GM18867 (cell line): Measurements from ENCODE around the gene GPR153.

Experiments
- ATAC-seq: cut with Tn5 transposase; IDR thresholded peaks from one replicate; pipeline ENCODE4 v1.9.1; 2021; ENCODE audit warnings: mild to moderate bottlenecking, moderate library complexity; ENCODE audit not compliant: unreplicated experiment

GPR153 gene

DNA sequence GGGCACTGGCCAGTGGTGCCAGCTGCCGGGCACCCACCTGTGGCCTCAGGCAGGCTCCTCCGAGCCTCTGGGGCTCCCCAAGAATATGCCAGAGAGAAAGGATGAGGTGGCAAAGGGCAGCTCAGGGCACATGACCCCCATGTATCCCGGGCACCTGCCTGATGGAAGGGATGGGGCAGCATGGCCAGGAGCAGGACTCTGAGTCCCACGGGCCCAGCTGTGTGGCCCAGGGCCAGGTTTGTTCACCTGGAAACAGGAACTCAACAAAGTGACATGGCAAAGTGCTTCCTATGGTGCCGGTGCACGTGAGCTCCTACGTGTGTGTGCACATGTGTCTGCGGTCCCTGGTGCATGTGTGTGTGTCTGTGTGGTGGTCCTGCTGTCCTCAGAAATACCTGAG, 9.5 kb upstream of the GPR153 start:
- ATAC-seq: no peak

DNA sequence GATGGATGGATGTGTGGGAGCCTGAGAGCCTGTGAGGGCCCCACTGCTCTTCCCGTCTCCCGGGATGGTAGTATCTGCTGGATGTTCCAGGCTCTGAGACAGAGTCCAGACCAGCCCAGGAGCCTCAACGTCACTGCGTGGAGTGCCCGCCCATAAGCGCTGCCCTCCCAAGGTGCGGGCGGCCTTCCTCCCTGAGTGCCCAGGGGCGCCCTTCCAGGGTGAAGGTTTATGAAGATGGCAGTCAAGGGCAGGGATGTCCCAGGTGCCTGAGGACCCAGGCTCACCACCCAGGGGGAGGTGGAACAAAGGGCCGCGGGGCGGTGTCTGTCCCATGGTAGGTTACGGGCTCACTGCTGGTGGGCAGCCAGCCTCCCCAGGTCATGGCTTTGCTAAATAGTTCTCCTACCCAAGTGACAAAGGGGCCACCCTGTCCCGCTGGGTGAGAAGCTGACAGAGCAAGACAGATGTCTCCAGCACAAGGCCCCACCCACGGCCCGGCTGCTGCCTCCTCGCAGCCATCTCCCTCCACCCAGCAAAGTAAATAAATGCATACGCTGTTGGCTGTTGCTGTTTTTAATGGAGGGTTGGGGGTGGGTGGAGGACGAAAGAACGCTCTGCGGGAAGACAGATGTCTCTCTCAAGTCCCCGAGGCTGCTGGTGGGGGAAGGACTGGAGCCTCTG, 9.0 kb upstream of the GPR153 start:
- ATAC-seq: no peak

DNA sequence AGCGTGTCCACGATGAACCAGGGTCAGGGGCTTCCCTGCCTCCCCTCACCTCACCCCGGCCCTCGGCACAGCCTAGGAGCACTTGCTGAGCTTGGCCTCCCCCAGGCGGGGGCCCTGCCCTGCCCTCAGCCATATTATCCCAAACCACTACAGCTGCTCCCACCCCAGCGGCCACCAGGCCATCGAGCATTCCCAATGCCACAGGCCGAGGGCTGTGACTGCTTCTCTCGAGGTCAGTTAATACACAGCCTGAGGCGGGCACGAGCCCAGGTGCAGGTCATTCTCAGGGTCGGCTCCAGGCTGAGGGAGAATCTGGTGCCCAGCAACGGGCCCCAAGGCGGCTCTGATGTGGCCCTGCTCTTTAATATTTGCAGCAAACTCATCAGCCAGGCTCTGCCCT, 8.4 kb upstream of the GPR153 start:
- ATAC-seq: no peak

DNA sequence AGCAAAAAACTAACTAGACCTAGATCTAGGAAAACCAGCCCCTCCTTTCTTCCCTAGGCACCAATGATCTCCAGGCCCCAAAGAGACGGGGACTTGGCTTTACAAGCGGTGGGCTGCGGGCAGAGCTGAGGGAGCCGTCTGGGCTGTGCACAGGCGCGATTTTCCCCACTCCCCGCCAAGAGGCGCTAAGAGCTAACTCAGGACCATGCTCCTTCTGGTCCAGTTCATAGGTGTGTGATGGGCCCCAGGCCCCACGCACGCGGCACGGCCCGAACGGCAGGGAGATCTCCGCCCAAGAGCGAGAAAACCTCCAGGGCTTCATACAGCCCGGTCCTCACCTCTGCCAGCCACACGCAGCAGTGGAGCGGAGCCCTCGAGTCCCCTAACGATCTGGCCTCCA, 7.5 kb upstream of the GPR153 start:
- no peak for ATAC-seq

DNA sequence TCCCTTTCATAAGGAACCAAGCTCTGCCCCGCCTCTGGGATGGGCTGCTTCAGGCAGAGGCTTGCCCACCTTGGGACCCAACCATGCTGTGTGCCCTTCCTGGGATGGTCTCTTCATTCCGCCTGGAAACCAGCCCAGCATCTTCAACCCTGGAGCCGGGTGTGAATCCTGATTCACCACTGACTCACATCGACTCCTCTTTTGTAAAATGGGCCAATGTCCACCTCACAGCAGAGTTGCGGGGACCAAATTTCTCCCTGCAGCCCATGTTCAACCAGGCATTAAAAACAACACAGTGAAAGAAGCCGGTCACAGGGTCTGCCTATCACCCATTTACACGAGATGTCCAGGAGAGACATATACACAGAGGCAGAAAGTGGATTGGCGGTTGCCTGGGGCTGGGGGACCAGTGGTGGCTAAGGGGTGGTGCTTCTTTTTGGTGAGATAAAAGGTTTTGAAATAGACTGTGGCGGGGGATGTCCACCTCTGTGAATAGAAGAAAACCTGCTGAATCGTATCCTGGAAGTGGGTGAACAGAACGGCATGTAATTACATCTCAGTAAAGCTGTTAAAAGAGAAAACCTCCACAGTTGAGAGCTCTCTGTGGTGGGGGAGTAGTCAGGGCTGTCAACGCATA, 6.9 kb upstream of the GPR153 start:
- no peak for ATAC-seq

DNA sequence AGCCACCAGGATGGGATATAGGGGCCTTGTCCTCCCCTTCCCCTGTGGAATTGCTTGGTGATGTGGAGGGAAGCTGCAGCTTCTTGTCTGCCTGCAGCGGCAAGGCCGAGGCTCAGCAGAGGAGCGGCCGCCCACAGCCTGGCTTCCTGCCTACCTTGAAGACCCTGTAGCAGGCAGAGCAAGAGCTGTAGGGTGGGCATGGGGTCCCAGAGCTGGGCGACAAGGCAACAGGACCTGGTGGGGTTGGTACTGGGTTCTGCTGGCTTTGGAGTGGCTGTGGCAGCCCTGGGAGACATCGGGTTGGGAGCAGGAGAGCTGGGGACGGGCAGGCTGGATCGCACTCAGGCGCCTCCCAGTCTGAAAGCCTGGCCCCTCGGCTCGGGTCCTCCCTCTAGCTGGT, 5.7 kb upstream of the GPR153 start:
- no peak for ATAC-seq

DNA sequence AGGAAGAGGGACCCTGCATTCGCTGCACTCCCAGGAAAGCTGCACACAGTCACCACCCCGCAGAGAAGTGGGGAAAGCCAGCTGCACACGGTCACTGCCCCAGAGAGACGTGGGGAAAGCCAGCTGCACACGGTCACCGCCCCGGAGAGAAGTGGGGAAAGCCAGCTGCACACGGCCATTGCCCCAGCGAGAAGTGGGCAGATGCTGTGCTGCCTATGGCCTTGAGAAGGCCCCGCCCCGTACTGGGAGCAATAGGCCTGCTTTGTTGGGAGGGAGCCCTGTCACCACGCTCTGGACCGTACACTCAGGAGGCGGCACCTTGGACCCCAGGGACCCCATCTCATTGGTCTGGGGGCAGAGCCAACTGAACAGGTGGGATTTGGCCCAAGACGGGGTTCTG, 4.3 kb upstream of the GPR153 start:
- ATAC-seq: no peak

DNA sequence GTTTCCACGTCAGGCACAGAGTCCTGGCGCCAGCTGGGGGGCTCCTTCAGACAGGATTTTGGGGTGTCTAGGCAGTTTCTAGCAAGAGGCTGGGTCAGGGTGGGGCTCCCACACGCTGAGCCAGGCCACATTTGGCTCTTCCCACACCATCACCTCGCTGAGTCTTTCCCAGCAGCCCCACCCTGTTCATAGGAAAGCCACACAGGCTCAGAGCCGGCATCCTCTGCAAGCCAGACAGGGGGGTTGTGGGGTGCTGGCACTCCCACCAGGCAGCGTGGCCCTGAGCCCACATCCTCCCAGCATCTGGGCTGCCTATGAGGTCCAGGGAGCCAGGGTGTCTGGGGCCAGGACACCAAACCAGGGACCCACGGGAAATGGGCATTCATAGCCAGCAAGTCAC, 2.8 kb upstream of the GPR153 start:
- no peak for ATAC-seq

DNA sequence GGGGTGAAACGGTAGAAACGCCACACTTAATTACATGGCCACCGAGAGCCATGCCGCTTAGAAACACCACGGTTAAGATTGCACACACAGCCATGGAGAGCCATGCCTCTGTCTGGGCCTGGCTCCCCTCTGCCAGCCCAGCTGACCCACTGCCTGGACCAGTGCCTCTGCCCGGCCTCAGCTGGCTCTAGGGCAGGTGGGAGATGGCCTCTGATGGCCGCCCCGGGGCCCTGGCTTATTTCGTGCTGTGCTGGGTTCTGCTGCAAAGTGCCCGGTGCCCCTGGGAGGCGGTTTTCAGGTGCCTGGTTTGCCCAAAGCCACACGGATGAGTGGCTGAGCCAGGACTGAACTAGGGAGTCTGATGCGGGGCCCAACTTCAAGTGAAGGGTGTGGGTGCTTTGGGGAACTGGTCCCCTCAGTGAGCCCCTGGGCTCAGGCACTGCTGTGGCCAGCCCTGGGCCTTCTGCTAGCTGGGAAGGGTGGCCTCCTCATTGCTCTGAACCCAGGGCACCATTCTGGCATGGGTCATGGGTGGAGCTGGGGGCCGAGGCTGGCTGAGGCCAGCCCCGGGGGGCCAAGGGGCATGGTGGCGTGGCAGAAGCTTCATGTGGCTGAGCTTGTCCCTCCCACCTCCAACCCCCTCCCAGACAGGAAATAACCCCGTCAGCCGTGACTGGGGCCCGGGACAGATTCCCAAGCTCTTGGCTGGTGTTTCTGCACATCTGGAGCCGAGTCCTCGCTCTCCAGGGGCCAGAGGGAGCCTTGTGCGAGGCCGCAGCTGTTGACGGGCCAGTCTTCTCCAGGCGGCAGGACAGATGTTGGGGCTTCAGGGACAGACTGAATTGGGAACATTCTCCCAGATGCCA, 1.9 kb upstream of the GPR153 start:
- no peak for ATAC-seq

DNA sequence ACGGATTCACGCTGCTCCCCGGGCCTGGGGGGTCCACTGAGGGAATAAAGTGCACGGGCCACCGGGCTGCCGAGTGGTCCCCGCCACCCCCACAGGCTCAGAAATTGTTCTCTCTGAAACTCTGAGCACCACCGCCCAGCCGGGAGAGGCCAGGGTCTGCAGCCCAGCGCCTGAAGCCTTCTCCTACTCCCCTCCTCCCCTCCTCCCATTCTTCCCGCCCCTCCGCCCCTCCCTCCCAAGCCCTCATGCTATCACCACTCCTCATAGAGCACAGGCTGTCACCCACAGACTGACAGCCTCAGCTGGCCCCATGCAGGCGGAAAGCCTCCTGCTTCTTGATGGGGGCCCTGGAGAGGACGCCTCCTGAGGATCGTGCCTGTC, 707 bp upstream of the GPR153 start:
- ATAC-seq: no peak

DNA sequence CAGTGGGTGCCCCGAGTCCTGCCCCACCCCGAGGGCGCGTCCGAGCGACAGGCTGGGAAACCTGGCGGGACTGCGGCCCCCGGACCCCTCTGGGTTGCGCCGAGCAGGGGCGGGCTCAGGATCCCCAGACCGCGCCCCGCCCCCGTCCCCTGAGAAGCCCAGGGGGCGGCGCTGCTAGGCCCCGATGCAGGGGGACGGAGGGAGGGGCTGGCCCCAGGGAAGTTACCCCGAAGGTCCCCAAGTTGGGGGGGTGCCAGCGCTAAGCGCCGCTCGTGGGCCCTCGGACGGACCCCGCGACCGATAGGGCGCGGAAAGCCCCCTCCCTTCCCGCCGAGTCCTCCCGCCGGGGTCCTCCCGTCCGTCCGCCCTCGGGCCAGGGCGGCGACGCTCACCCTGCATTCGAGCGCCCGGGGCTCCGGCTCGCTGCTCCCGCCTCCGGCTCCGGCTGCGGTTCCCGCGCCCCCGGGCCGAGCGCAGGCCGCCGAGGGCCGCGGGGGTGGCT, 414 bp downstream of the GPR153 start:
- peak; percentile 28 for ATAC-seq

DNA sequence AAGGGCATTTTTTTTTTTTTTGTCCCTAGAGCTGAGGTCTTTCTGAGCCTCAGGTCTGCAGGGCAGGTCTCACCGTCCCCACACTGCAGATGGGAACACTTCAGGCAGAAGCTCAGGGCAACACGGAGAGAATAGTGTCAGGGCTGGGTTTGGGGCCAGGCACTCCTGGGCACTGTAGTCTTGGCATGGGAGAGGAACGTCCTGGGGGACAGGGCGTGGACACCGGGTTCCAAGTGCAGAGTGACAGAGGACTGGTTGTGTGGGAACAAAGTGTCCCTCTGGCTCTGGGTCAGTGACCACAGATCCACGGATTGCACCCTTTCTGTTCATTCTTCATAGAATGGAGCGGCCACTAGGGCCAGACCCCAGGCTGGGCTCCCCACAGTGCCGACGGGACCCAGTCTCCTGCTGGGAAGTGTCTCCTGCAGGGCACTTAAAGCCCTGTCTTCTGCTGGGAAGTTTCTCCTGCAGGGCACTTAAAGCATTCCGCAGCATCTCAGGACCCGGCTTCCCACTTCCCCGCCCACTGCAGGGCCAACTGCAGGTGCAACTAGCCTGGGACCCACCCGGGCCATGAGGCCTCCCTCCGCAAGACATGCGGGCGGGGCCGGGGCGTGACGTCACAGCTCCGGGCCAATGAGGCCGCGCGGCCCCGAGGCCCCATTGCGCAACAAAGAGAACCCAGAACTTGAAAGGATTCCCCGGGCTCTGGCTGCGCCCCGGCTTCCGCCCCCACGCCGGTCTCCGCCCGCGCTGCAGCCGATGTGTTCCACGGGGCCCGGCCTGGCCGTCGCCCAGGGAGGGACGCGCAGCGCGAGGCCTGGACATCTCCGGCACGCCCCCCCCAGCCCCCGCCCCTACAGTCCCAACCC, 1.2 kb downstream of the GPR153 start:
- peak; percentile 60 for ATAC-seq

DNA sequence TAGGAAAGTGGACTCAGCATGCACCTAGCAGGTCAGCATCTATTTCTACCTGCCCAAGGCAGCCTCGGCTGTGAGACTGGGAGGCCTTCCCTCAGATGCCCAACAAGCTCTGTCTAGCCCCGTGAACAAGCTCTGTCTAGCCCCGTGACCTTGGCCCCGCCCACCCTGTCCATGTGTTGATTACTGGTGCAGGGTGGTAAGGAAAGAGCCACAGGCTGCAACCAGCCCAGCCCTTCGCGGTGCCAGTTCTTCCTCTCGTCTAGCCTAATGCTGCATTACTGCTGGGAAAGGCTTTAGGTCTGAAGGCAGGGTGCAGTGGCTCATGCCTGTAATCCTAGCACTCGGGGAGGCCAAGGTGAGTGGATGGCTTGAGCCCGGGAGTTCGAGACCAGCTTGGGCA, 2.2 kb downstream of the GPR153 start:
- ATAC-seq: no peak

DNA sequence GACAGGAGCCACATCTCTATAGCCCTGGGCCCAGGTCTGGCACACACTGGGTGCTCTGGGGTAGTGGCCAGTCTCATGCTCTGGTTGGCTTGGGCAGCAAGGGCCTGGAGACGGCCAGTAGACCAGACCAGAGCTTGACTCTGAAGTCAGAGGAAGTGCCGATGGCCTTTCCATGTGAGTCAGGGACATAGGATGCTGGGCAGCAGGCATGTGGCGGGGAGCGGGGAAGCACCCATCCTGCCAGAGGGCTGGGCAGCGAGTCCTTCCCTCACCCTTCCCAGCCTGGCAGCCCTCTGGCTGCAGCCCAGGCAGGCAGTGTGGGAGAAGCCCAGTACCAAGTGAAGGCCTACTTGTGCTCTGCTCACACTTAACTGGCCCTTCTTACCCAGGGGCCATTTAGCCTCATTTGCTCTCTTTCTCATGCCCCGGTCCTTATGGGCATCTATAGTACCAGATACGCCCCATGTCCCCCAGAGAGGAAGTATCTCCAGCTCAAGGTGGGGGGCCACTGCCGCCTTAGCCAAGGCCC, 3.3 kb downstream of the GPR153 start:
- no peak for ATAC-seq

DNA sequence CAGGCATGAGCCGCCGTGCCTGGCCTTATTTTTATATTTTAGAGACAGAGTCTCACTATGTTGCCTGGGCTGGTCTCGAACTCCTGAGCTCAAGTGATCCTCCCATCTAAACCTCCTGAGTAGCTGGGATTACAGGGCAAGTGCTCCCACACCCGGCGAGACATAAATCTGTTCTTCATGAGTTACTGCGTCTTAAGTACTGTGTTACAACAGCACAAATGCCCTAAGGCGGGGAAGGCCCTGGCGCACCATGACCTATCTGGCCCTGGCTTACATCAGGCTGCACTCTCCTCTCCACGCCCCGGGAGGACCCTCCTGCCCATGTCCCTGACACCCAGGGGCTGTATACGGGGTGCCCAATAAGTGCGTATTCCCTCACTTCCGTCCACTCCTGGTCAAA, 4.3 kb downstream of the GPR153 start:
- ATAC-seq: no peak

DNA sequence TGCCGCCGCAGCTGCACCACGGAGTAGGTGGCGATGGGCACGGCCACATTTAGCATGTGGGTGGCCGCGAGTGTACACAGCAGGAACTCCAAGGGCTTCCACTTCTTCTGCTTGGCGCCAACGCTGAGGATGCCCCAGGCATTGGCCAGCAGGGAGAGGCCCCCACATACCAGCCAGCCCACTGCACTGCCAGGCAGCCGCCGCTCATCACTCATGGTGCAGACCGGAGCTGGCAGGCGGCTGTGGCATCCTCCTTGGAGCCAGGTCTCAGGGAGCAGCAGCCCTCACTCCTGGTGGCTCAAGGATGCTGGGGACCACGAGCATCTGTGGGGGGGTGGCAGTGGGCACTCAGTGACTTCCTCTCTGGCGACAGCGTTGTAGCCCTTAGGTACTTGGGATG, 6.2 kb downstream of the GPR153 start:
- ATAC-seq: no peak

DNA sequence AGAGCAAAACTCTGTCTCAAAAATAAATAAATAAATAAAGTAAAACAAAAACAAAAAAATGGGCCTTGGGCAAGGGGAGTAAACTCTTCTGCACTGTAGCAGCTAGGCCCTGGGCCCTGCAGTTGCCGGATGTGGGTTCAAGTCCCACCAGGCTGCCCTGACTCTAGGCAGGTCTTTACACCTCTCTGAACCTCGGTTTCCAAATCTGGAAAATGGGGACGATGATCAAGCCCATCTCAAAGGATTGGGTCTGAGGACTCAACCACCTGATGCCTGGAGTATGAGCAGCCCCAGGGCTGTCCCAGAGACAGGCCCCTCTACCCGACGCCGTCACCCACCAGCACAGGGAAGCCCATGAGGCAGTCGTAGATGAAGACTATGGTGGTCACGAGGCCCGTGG, 7.5 kb downstream of the GPR153 start:
- ATAC-seq: no peak

DNA sequence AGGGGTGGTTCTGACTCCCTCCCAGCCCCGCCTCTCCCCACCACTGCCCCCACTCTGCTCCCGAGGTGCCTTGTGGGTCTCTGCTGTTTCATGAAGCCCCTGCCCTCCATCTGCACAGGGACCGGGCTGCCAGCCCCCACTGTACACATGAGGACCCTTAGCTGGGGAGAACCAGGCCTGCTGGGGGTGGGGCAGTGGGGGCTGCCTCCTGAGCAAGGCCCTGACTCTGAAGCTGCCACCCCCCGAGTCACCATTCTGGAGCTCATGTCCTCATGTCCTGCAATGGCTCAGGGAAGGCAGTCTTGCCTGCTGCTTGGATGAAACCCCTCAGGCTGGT, 8.6 kb downstream of the GPR153 start:
- ATAC-seq: no peak

DNA sequence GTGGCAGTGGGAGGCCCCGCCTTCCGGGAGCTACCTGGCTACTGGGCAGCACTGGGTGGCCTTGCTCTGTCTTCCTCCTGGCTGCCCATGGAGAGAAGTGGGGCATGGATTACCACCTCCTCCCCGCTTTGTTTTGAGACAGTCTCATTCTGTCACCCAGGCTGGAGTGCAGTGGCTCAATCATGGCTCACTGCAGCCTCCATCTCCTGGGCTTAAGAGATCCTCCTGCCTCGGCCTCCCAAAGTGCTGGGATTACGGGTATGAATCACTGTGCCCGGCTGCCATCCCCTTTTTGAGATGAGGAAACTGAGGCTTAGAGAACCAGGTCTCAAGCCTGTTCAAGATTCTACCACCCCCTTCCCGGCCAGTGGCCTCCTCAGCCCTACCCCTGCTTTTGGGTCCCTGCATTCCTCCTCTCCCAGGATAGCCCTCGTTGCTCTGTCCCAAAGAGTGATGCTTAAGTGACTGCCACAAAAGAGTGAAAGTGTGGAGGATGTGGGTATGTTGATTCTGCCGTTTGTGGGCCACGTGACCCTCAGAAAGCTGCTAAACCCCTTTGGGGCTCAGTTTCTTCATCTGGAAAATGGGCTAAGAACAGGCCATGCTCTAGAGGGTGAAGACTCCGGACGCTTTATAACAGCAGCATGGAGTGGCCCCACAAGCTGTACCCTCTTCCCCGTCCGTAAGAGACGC, 9.1 kb downstream of the GPR153 start:
- no peak for ATAC-seq

DNA sequence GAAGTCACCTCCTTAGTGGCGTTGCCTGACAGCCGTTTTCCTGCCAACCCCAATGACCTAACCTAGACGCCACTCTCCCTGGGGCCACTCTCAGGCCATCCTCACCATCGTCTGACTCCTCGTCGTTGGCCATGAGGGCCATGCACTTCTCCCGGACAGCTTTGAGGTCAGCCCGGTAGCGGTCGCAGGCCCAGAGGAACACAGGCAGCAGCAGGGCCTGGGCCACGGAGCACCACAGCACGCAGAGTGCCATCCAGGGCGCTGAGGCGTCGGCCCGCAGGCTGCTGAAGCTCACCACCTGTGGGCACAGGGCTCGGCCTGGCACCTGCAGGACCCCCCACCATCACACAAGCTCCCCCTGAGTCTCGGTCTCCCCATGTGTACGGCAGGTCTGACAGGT, 9.7 kb downstream of the GPR153 start:
- no peak for ATAC-seq
